HG03066 (cell line): ENCODE measurements around the gene MRPL22.
A peak's percentile ranks its signal among the peaks of the same experiment; 100 is the strongest.
"Not testable (repeated sequence)": the region's sequence is repeated elsewhere in the genome, so short reads cannot be mapped to it uniquely, and the experiment has no call there.

Experiments used
- ATAC-seq: cut with Tn5 transposase; IDR thresholded peaks from one replicate; pipeline ENCODE4 v1.9.1; 2021; ENCODE audit warnings: low read depth; ENCODE audit not compliant: unreplicated experiment

MRPL22 gene

GRCh38 chr5:154986151-154986550, 45.3 kb downstream of the MRPL22 start:
- no peak for ATAC-seq

DNA sequence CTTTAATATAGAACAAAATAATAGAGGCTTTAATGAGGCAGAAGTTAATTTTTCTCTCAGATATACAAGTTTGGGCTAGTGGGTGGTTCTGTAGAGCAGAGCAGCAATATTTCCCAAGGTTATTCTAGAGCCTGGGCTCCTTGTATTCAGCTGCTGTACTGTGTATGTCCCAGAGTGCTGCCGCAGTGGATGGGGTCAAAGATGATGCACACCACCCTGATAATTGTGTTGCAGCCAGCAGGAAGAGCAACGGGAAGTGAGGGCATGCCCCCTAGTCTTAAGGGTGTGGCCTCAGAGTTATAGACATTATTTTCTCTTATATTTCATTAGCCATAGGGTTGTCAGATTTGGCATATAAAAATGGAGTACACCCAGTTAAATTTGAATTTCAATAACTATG, 48.8 kb downstream of the MRPL22 start:
- no peak for ATAC-seq

GRCh38 chr5:154993461-154993860, 52.6 kb downstream of the MRPL22 start:
- no peak for ATAC-seq

DNA sequence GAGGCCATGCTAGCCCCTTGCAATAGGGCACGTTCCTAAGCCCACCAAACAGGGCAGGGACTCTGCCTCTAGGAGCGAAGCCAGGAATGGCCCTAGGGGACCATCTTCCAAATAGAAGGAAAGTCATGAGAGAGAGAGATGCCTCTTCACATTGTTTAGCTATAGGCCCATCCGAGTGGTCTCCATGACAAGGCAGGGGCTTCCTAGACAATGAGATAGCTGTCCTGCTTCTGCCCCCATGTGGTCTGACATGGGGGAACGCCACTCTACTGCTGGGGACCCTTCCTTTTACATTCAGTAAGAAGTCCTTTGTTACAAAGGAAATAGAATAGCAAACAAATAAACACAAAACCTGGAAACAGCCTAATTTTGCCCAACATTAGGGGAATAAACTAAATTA, 54.8 kb downstream of the MRPL22 start:
- no peak for ATAC-seq

GRCh38 chr5:154997746-154998145, 56.9 kb downstream of the MRPL22 start:
- no peak for ATAC-seq

DNA sequence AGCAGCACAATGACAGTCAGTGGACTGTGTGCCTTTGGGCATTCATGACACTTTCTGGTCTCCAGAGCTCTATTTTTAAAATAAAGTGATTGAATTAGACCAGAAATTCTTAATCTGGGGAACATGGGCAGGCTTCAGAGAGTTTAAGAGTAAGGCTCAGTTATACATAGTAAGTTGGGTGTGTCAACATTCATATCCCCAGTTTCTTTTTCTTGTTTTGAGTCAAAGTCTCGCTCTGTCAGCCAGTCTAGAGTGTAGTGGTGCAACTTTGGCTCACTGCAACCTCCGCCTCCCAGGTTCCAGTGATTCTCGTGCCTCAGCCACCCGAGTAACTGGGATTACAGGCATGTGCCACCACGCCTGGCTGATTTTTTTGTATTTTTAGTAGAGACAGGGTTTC, 59.0 kb downstream of the MRPL22 start:
- no peak for ATAC-seq

DNA sequence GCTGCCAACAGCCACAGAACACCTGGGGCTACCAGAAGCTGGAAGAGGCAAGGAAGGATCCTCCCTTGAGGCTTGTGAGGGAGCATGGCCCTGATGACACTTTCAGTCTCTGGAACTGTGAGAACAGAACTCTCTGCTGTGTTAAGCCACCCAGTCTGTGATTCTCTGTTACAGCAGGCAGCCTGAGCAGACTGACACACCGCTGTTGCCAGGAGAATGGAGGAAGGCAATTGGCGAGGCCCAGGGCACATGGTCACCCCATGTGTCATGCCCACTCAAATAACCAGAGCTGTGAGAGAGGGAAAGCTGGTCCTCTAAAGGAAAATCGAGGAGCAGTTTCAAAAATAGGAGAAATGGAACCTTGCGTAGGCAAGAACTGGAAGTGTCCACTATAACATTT, 60.6 kb downstream of the MRPL22 start:
- ATAC-seq: no peak

DNA sequence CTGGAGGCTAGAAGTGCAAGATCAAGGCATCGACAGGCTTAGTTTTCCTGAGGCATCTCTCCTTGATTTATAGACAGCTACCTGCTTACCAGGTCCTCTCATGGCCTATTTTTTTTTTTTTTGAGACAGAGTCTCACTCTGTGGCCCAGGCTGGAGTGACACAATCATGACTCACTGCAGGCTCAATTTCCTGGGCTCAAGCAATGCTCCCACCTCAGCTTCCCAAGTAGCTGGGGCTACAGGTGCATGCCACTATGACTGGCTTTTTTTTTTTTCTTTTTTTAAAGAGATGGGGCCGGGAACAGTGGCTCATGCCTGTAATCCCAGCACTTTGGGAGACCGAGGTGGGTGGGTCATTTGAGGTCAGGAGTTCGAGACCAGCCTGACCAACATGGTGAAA, 61.8 kb downstream of the MRPL22 start:
- not testable (repeated sequence) for ATAC-seq

DNA sequence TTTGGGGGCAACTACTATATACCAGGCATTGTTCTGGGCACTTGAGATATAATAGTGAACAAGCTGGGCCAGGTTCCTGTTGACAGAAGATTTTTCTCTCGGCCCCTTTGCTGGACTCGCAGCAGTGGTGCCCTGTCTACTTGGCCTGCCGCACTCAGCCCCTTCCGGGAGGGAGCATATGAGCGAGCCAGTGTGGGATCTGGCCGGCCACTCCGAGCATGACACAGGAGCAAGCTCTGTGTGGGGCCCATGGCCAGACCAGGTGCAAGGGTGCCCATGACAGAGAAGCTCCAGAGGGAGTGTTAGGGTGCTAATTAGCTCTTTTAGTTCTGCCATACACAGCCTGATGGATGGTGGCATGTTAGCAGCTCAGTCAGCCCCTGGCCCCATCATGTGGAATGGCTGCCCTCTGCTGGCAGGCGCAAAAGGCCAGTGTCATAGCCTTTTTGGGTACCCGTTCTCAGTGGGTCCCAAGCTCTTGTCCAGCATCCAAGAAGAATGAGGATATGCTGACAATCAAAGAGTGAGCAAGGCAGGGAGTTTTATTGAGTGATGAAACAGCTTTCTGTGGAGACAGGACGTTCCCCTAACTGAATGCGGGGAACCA, 63.4 kb downstream of the MRPL22 start:
- no peak for ATAC-seq

DNA sequence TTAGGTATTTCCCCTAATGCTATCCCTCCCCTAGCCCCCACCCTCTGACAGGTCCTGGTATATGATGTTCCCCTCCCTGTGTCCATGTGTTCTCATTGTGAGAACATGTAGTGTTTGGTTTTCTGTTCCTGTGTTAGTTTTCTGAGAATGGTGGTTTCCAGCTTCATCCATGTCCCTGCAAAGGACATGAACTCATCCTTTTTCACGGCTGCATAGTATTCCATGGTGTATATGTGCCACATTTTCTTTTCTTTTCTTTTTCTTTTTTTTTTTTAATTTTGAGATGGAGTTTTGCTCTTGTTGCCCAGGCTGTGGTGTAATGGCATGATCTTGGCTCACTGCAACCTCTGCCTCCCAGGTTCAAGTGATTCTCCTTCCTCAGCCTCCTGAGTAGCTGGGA, 65.4 kb downstream of the MRPL22 start:
- ATAC-seq: not testable (repeated sequence)

DNA sequence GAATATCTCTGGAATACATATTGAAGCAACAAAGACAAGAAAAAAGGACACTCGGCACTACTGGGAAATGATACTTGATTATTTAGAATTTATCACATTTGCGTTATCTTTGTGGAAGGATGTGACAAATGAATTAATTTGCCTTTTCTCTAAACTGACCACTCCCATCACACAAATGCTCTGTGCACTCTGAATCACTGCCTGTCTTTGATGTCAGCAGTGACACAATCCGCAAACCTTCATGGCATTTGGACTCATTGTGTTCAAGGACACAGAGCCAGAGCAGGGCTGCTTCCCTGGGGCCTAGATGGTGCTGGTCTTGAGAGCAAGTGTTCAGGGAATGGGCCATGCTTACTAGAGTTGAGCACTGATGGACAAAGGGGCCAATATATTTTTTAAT, 67.8 kb downstream of the MRPL22 start:
- ATAC-seq: no peak

DNA sequence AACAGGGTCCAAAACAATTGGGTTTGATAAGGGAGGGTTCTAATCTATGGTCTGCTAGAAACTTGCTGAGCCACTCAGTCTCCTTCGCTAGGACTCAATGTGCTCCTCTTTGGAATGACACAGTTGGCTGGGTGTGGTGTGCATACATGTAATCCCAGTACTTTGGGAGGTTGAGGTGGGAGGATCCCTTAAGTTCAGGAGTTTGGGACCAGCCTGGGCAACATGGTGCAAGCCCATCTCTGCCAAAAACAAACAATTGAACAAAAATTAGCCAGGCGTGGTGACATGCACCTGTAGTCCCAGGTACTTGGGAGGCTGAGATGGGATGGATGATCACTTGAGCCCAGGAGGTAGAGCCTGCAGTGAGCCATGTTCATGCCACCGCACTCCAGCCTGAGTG, 70.0 kb downstream of the MRPL22 start:
- ATAC-seq: no peak

DNA sequence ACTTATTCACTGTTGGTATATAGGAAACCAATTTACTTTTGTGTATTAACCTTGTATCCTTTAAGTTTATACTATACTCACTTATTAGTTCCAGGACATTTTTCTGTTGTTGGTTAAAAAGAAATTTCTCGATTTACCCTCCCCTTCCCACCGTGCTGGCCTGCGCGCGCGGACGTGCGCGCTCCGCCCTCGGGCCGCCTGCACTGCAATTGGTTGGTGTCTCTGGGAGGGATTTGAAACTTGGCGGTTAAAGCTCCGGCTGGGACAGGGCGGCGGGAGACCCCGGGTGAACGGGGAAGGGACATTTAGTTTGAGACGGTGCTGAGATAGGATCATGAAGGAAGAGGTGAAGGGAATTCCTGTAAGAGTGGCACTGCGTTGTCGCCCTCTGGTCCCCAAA, 72.7 kb downstream of the MRPL22 start, which contains the start of gene KIF4B:
Gene KIF4B (plus strand): TSS at position 230 of the 400 bp plus-strand sequence. CDS start 105 bp downstream, at position 335.
- no peak for ATAC-seq

DNA sequence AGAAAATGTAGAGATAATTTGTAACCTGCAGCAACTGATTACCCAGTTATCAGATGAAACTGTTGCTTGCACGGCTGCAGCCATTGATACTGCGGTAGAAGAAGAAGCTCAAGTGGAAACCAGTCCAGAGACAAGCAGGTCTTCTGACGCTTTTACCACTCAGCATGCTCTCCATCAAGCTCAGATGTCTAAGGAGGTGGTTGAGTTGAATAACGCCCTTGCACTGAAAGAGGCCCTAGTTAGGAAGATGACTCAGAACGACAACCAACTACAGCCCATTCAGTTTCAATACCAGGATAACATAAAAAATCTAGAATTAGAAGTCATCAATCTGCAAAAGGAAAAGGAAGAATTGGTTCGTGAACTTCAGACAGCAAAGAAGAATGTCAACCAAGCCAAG, 74.4 kb downstream of the MRPL22 start:
- no peak for ATAC-seq

GRCh38 chr5:155017610-155018009, 76.7 kb downstream of the MRPL22 start:
- peak; percentile 98 for ATAC-seq
